Measurements from ENCODE around the gene RBM44.
"Not testable (repeated sequence)": the region's sequence is repeated elsewhere in the genome, so short reads cannot be mapped to it uniquely, and the experiment has no call there.

The RBM44 gene

DNA sequence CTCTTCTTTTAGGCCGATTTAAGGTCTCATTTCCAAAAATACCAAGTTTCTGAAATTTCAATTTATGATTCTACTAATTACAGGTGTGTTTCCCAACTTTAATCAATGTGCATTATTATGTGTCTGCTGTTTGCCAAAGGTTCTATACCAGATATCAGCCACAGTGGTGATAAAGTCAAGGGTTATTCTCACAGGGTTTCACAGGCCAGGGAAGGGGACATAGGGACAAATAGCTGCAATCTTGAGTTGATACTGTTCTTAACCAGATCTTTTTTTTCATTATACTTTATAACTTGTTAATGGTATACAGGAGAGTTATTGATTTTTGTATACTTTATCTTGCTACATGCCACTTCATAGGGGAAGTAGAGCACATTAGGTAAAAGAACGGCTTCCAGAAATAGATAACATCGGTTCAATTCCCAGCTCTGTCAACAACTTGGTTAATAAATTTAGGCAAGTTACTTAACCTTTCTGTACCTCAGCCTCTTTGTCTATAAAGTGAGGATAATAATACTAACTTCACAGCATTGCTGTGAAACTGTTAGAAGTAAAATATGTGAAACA lies 28.9 kb downstream of the RBM44 start:
- no peak overlapping the region for H3K4me3 ChIP-seq (ENCODE audit: low read depth, low read length)
- no peak for TF ChIP-seq CTCF (IDR thresholded peaks at IDR 0.05; ENCODE audit: low read depth, low read length, missing control alignments)
- DNase-seq (ENCODE audit: low read depth) = no peak

- H3K4me3 ChIP-seq (ENCODE audit: low read depth, low read length) = no peak overlapping the region
- DNase-seq (ENCODE audit: low read depth) = no peak
- TF ChIP-seq CTCF (IDR thresholded peaks at IDR 0.05; ENCODE audit: low read depth, low read length, missing control alignments) = no peak
Measured at GRCh38 chr2:237830522-237830921, 31.9 kb downstream of the RBM44 start.

GRCh38 chr2:237833546-237833945 lies 35.0 kb downstream of the RBM44 start:
- no peak for TF ChIP-seq CTCF (IDR thresholded peaks at IDR 0.05; ENCODE audit: low read depth, low read length, missing control alignments)
- no peak overlapping the region for H3K4me3 ChIP-seq (ENCODE audit: low read depth, low read length)
- no peak for DNase-seq (ENCODE audit: low read depth)

DNA sequence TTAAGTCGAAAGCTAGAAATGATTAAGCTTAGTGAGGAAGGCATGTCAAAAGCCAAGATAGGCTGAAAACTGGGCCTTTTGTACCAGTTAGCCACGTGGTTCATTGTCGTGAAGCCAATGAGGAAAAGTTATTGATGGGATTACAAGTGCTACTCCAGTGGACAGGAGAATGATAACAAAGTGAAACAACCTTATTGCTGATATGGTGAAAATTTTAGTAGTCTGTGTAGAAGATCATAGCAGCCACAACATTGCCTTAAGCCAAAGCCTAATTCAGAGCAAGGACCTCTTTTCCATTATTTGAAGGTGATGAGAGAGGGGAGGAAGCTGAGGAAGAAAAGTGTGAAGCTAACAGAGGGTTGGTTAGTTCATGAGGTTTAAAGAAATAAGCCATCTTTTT lies 36.8 kb downstream of the RBM44 start:
- no peak for DNase-seq (ENCODE audit: low read depth)
- no peak overlapping the region for H3K4me3 ChIP-seq (ENCODE audit: low read depth, low read length)
- no peak for TF ChIP-seq CTCF (IDR thresholded peaks at IDR 0.05; ENCODE audit: low read depth, low read length, missing control alignments)

- no peak for DNase-seq (ENCODE audit: low read depth)
- no peak for TF ChIP-seq CTCF (IDR thresholded peaks at IDR 0.05; ENCODE audit: low read depth, low read length, missing control alignments)
- no peak overlapping the region for H3K4me3 ChIP-seq (ENCODE audit: low read depth, low read length)
Measured at GRCh38 chr2:237841051-237841450, 42.5 kb downstream of the RBM44 start.

- DNase-seq (ENCODE audit: low read depth); H3K4me3 ChIP-seq (ENCODE audit: low read depth, low read length): not testable (repeated sequence)
Measured at GRCh38 chr2:237848940-237849339, 50.4 kb downstream of the RBM44 start.

DNA sequence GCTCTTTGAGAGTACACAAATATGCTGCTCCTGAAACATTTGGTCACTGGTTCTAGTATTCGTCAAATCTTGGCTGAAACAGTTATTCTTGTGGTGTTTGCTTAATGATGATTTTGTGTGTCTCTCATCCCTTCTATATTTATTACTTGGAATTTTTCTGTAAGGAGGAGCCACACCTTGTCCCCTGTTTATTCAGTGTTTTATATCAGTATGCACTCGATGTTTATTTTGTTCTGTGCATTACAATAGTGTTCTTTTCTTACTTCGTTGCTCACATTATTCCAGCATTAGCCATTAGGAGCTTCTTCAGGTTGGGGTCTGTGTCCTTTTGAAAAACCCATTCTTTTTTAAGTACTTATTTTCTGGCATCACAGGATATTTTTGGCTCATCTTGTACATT lies 55.7 kb downstream of the RBM44 start:
- TF ChIP-seq CTCF (IDR thresholded peaks at IDR 0.05; ENCODE audit: low read depth, low read length, missing control alignments) = no peak
- DNase-seq (ENCODE audit: low read depth) = no peak

More for the DNA sequence above, 55.7 kb downstream of the RBM44 start:
- no peak overlapping the region for H3K4me3 ChIP-seq (ENCODE audit: low read depth, low read length)
